ENCODE measurements around the gene MUSK. TPM values are rescaled to one million over a fixed set of nuclear protein-coding genes. Genes with fewer than 3 reads are reported as not detected.
A peak's percentile ranks its signal among the peaks of the same experiment; 100 is the strongest.

MUSK gene
- total RNA-seq, 1 donor from 2014 or later, result 0.24 TPM

- H3K27ac Mint-ChIP-seq, result peak overlapping the region; percentile 48
- DNase-seq (ENCODE audit: low spot score), result no peak
- no peaks in the 10 kb centered on the region for H3K36me3 ChIP-seq
These were observed 107.6 kb downstream of the MUSK start for GRCh38 chr9:110776221-110776620.

DNA sequence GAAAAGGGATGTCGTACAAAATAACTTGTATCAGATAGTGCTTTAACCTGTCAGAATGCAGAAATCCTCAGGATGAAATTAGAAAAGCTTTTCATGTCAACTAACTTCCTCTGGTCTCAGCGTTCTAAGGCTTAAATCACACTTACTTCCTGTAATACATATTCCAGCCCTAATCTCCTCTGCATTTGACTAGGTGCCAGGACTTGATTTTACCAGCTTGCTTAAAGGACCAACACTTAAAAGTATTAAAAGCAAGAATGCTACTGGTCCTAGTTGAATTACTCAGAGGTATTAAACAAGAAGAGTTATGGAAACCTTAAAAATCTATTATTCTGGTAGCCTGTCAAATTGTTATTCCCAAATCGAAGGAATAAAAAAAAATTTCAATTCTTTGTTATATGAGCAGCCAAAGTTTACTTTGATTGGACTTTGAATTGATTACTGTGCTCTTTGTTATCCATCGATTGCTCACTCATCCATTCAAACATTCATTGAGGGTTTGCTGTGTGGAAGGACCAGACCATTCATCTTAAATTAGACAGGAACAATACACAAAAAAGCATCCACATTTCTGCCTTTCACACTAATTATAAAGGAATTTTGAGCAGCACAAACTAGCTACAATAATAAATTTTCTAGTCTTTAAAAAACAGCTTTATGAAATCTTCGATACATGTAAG is 108.7 kb downstream of the MUSK start:
- no peak overlapping the region for H3K4me3 ChIP-seq
- peak overlapping the region; percentile 64 for H3K4me2 ChIP-seq
- TF ChIP-seq EZH2 (IDR thresholded peaks at IDR 0.05) (no peak), EZH2phosphoT487 (IDR thresholded peaks at IDR 0.05) (peak; percentile 88)
- TF ChIP-seq, protein P1, sequence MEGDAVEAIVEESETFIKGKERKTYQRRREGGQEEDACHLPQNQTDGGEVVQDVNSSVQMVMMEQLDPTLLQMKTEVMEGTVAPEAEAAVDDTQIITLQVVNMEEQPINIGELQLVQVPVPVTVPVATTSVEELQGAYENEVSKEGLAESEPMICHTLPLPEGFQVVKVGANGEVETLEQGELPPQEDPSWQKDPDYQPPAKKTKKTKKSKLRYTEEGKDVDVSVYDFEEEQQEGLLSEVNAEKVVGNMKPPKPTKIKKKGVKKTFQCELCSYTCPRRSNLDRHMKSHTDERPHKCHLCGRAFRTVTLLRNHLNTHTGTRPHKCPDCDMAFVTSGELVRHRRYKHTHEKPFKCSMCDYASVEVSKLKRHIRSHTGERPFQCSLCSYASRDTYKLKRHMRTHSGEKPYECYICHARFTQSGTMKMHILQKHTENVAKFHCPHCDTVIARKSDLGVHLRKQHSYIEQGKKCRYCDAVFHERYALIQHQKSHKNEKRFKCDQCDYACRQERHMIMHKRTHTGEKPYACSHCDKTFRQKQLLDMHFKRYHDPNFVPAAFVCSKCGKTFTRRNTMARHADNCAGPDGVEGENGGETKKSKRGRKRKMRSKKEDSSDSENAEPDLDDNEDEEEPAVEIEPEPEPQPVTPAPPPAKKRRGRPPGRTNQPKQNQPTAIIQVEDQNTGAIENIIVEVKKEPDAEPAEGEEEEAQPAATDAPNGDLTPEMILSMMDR (IDR thresholded peaks at IDR 0.05), result no peak

More at GRCh38 chr9:110776221-110776620, 107.6 kb downstream of the MUSK start:
- no peaks in the 10 kb centered on the region for H3K79me2 ChIP-seq (ENCODE audit: low read depth)
- no peaks in the 10 kb centered on the region for H4K20me1 ChIP-seq (ENCODE audit: low read depth)
- H3K9ac ChIP-seq, result no peak overlapping the region
- TF ChIP-seq EZH2 (IDR thresholded peaks at IDR 0.05) (no peak), EZH2phosphoT487 (IDR thresholded peaks at IDR 0.05) (no peak)
- TF ChIP-seq, protein P1 (IDR thresholded peaks at IDR 0.05), result no peak
- no peak overlapping the region for H2AFZ ChIP-seq (replicated peaks)
- no peaks in the 10 kb centered on the region for H3K9me3 ChIP-seq (ENCODE audit: low read depth)
- Mint-ChIP-seq H3K4me1 (peaks cover 22% of the 10 kb centered on the region), H3K4me3 (no peak overlapping the region), H3K27me3 (ENCODE audit: insufficient read depth, low read depth) (no peaks in the 10 kb centered on the region), H3K36me3 (no peaks in the 10 kb centered on the region), H3K9me3 (peaks cover 4% of the 10 kb centered on the region)
- no peak overlapping the region for H3K4me2 ChIP-seq
- H3K27ac ChIP-seq, result no peak overlapping the region
- H3K27me3 ChIP-seq, result no peaks in the 10 kb centered on the region
- peaks cover 29% of the 10 kb centered on the region for H3K4me1 ChIP-seq
- no peaks in the 10 kb centered on the region for H3F3A ChIP-seq (ENCODE audit: low read depth)
- no peak overlapping the region for H3K4me3 ChIP-seq

DNA sequence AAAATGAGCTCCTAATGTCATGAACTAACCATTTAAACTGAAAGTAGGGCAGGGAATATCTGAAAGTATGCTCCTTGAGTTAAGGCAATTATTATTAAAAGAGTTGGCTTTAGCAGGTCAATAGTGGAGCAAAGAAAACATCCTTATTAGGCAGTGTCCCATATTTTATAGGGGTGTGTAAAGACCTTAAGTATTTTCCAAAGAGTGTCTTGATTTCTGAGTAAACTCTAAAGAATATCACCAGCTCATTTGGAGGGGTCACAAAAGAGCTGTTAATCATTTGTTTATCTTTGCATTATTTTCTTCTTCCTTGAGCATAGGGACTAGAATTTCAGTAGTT is 109.3 kb downstream of the MUSK start:
- no peak overlapping the region for H3K4me3 ChIP-seq
- no peaks in the 10 kb centered on the region for H4K20me1 ChIP-seq (ENCODE audit: low read depth)
- H3K9ac ChIP-seq, result no peak overlapping the region
- H3K27me3 ChIP-seq, result no peaks in the 10 kb centered on the region
- TF ChIP-seq EZH2 (IDR thresholded peaks at IDR 0.05) (no peak), EZH2phosphoT487 (IDR thresholded peaks at IDR 0.05) (no peak)
- TF ChIP-seq, protein P1 (IDR thresholded peaks at IDR 0.05), result no peak
- Mint-ChIP-seq H3K4me1 (peaks cover 22% of the 10 kb centered on the region), H3K4me3 (no peak overlapping the region), H3K36me3 (no peaks in the 10 kb centered on the region), H3K27ac (no peak overlapping the region), H3K27me3 (ENCODE audit: insufficient read depth, low read depth) (no peaks in the 10 kb centered on the region), H3K9me3 (peaks cover 4% of the 10 kb centered on the region)
- no peaks in the 10 kb centered on the region for H3K9me3 ChIP-seq (ENCODE audit: low read depth)
- peak overlapping the region; percentile 64 for H3K4me2 ChIP-seq
- H3K27ac ChIP-seq, result no peak overlapping the region
- peaks cover 29% of the 10 kb centered on the region for H3K4me1 ChIP-seq
- no peaks in the 10 kb centered on the region for H3K36me3 ChIP-seq
- no peaks in the 10 kb centered on the region for H3F3A ChIP-seq (ENCODE audit: low read depth)
- no peaks in the 10 kb centered on the region for H3K79me2 ChIP-seq (ENCODE audit: low read depth)
- no peak overlapping the region for H2AFZ ChIP-seq (replicated peaks)
- DNase-seq (ENCODE audit: low spot score), result no peak

More for the DNA sequence above, 108.7 kb downstream of the MUSK start:
- Histone ChIP-seq H3K27ac (no peak overlapping the region), H3K27me3 (no peaks in the 10 kb centered on the region), H3K36me3 (no peaks in the 10 kb centered on the region), H3K9ac (no peak overlapping the region), H2AFZ (replicated peaks) (no peak overlapping the region), H4K20me1 (ENCODE audit: low read depth) (no peaks in the 10 kb centered on the region), H3K9me3 (ENCODE audit: low read depth) (no peaks in the 10 kb centered on the region), H3F3A (ENCODE audit: low read depth) (no peaks in the 10 kb centered on the region), H3K79me2 (ENCODE audit: low read depth) (no peaks in the 10 kb centered on the region), H3K4me1 (peaks cover 29% of the 10 kb centered on the region)
- Mint-ChIP-seq H3K9me3 (peaks cover 4% of the 10 kb centered on the region), H3K27me3 (ENCODE audit: insufficient read depth, low read depth) (no peaks in the 10 kb centered on the region), H3K27ac (peak overlapping the region; percentile 55), H3K4me1 (peaks cover 22% of the 10 kb centered on the region), H3K36me3 (no peaks in the 10 kb centered on the region), H3K4me3 (no peak overlapping the region)
- DNase-seq (ENCODE audit: low spot score), result peak; percentile 60

Measured in neural progenitor cell (in vitro differentiated cells).